Loucy (cell line): Measurements from ENCODE around the gene ZNF605.

ENCODE experiments used
- H2AFZ ChIP-seq: fragments of 200-600 bp; sonication (generic); 2 replicates; pipeline ENCODE4 v1.6.0; 2016; ENCODE audit warnings: antibody characterized with exemption, mild to moderate bottlenecking, low read length, moderate library complexity
- H3F3A ChIP-seq: fragments of 200-600 bp; 2 replicates; pipeline ENCODE4 v1.6.0; 2016; ENCODE audit warnings: antibody characterized with exemption, low read depth, mild to moderate bottlenecking
- H3K27me3 ChIP-seq: fragments of 200-600 bp; sonication (generic); 2 replicates; pipeline ENCODE4 v1.6.1; 2014; ENCODE audit warnings: low read length, mild to moderate bottlenecking; ENCODE audit not compliant: insufficient read depth, poor library complexity, severe bottlenecking
- H3K36me3 ChIP-seq: fragments of 200-600 bp; sonication (generic); 2 replicates; pipeline ENCODE4 v1.6.1; 2016; ENCODE audit warnings: low read length; ENCODE audit not compliant: insufficient read depth
- H3K4me1 ChIP-seq: fragments of 200-600 bp; sonication (generic); 2 replicates; pipeline ENCODE4 v1.5.1; 2014; ENCODE audit warnings: low read length, mild to moderate bottlenecking; ENCODE audit not compliant: insufficient read depth, poor library complexity, severe bottlenecking
- H3K4me2 ChIP-seq: fragments of 200-600 bp; sonication (generic); 2 replicates; pipeline ENCODE4 v1.6.0; 2014; ENCODE audit warnings: antibody characterized with exemption, low read length, low read depth, mild to moderate bottlenecking; ENCODE audit not compliant: poor library complexity, severe bottlenecking
- H3K4me3 ChIP-seq: fragments of 200-600 bp; sonication (generic); 2 replicates; pipeline ENCODE4 v1.5.1; 2014; ENCODE audit warnings: low read length, mild to moderate bottlenecking, mixed read lengths; ENCODE audit not compliant: poor library complexity, severe bottlenecking
- H3K79me2 ChIP-seq: fragments of 200-600 bp; sonication (generic); 2 replicates; pipeline ENCODE4 v1.6.1; 2014; ENCODE audit warnings: low read length; ENCODE audit not compliant: insufficient read depth
- H3K9ac ChIP-seq: fragments of 200-600 bp; sonication (generic); 2 replicates; pipeline ENCODE4 v1.6.0; 2014; ENCODE audit warnings: mild to moderate bottlenecking, low read depth, low read length, moderate library complexity; ENCODE audit not compliant: poor library complexity, severe bottlenecking
- H3K9me2 ChIP-seq: fragments of 200-600 bp; sonication (generic); replicated peaks from 2 replicates; pipeline ENCODE4 v1.6.1; 2016; ENCODE audit warnings: low read depth, low read length, mixed read lengths
- H3K9me3 ChIP-seq: fragments of 200-600 bp; sonication (generic); 2 replicates; pipeline ENCODE4 v1.6.1; 2014; ENCODE audit warnings: mild to moderate bottlenecking, antibody characterized with exemption, low read length, low read depth; ENCODE audit not compliant: insufficient read depth
- H4K20me1 ChIP-seq: fragments of 200-600 bp; sonication (generic); 2 replicates; pipeline ENCODE4 v1.6.0; 2014; ENCODE audit warnings: antibody characterized with exemption, low read length, mild to moderate bottlenecking; ENCODE audit not compliant: insufficient read depth, poor library complexity, severe bottlenecking
- CTCF ChIP-seq: fragments of 200-600 bp; sonication (generic); conservative IDR thresholded peaks from 2 replicates; pipeline ENCODE4 v1.5.1; 2014; ENCODE audit warnings: mild to moderate bottlenecking, antibody characterized with exemption, low read length
- EZH2phosphoT487 ChIP-seq: fragments of 200-600 bp; IDR thresholded peaks from 2 replicates; pipeline ENCODE4 v1.6.1; 2018; ENCODE audit warnings: antibody characterized with exemption, mild to moderate bottlenecking, moderate library complexity, borderline replicate concordance

ZNF605 gene

GRCh38 chr12:132872073-132872855 is 83.8 kb downstream of the ZNF605 start:
- H3F3A ChIP-seq, result no peaks in the 10 kb centered on the region
- no peaks in the 10 kb centered on the region for H3K79me2 ChIP-seq
- no peak overlapping the region for H3K4me3 ChIP-seq
- H3K9me2 ChIP-seq, result no peaks in the 10 kb centered on the region
- peaks cover 12% of the 10 kb centered on the region; the same call in 1 of the 2 replicates for H3K9me3 ChIP-seq
- no peaks in the 10 kb centered on the region for H3K36me3 ChIP-seq
- TF ChIP-seq CTCF, result no peak
- no peak for TF ChIP-seq EZH2phosphoT487
- no peaks in the 10 kb centered on the region for H3K4me1 ChIP-seq
- H3K27me3 ChIP-seq, result no peaks in the 10 kb centered on the region
- no peak overlapping the region for H3K4me2 ChIP-seq
- H4K20me1 ChIP-seq, result no peaks in the 10 kb centered on the region
- H3K9ac ChIP-seq, result no peak overlapping the region
- no peak overlapping the region for H2AFZ ChIP-seq

- TF ChIP-seq EZH2phosphoT487 (no peak), CTCF (no peak)
- Histone ChIP-seq H3K4me1 (no peaks in the 10 kb centered on the region), H3F3A (no peaks in the 10 kb centered on the region), H2AFZ (no peak overlapping the region), H3K9me2 (no peaks in the 10 kb centered on the region), H3K4me2 (no peak overlapping the region), H3K36me3 (no peaks in the 10 kb centered on the region), H3K9me3 (peaks cover 6% of the 10 kb centered on the region; the same call in 1 of the 2 replicates), H3K9ac (no peak overlapping the region), H3K79me2 (no peaks in the 10 kb centered on the region), H3K27me3 (no peaks in the 10 kb centered on the region), H3K4me3 (no peak overlapping the region), H4K20me1 (no peaks in the 10 kb centered on the region)
Measured at GRCh38 chr12:132869551-132869950, 86.6 kb downstream of the ZNF605 start.
